HG02981 (cell line): ENCODE results near the gene SMIM35.
"Not testable (repeated sequence)": the region's sequence is repeated elsewhere in the genome, so short reads cannot be mapped to it uniquely, and the experiment has no call there.

Experiments
- ATAC-seq: cut with Tn5 transposase; IDR thresholded peaks from one replicate; pipeline ENCODE4 v1.9.1; 2021; ENCODE audit warnings: mild to moderate bottlenecking, moderate library complexity; ENCODE audit not compliant: unreplicated experiment

SMIM35 gene

DNA sequence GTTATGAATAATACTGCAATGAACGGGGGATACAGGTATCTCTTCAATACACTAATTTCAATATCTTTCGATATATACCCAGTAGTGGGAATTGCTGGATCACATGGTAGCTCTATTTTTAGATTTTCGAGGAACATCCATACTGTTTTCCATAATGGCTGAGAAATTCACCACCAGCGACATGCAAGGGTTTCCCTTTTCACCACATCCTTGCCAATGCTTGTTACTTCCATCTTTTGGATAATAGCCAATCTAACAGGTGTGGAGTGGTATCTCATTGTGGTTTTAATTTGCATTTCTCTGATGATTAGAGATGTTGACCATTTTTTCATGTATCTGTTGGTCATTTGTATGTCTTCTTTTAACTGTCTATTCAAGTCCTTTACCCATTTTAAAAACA lies 94.6 kb downstream of the SMIM35 start:
- ATAC-seq = no peak

DNA sequence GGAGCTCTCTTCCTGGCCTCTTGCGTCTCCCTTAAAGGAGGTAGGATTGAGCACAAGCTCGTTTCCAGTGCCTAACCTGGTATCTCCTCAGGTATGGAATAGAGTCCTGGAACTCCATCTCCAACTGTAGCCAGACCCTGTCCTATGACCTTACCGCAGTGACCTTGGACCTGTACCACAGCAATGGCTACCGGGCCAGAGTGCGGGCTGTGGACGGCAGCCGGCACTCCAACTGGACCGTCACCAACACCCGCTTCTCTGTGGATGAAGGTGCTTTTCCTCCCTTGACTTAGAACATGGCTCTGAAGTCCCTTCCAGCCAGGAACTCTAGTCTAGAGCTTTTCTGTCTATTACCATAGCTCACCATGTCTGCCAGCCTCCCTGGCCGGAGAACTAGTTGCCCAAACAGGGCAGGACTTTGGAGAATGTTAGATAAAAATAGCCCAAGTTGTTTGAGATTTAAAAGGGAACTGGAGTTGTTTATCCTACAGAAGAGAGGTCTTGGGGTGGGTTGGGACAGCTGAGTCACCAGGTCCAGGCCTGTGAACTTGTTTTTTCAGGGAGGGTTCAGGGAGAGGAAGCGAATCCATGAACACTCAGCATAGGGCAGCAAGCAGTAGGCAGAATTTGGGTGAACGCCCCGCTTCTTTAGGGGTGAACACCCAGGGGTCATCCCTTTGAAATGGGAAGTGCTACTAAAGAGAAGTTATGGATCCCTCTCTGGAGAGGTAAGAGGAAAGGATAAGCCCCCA lies 97.2 kb downstream of the SMIM35 start:
- no peak for ATAC-seq

- ATAC-seq = peak; percentile 41
Measured at GRCh38 chr11:117986981-117987574, 99.7 kb downstream of the SMIM35 start.

DNA sequence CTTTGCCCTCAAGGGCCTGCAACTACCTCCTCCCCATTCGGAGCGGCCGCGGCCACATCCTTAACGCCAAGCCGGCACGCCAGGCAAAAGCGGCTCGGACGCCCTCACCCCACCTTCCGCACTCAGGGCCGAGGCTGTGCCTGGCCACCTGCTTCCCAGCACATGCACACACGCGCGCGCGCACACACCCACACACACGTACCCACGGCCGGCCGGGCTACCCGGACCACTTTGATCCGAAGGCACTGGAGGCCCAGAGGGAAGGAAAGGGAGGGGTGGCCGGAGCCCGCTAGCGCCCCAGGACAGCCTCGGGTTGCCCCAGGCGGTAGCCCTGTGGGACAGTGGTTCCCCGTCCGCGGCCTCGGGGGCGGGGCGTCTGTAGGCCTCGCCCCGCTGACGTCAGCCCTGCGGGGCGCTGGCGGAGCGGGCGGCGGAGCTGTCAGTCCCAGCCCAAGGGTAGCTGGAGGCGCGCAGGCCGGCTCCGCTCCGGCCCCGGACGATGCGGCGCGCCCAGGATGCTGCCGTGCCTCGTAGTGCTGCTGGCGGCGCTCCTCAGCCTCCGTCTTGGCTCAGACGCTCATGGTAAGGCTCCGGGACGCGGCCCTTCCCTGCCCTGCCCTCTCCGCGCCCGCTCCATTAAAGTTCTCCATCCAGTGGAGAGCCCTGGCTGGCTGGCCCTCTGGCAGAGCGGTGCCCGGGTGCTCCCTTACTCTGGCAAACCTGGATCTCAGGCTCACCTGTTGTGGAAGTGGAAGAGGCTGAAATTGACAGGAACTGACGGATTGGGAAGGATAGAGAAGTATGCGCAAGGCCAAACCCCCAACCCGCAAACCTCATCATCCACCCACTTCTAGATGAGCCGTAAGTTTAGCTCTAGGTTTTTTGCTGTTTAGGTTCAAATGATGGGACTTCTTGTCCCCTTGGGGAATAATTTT lies 100.5 kb downstream of the SMIM35 start, which contains the start of gene IL10RA:
IL10RA (plus strand) TSS at position 442 of the 935 bp plus-strand sequence; CDS start at position 516, 74 bp downstream.
- peak; percentile 88 for ATAC-seq

GRCh38 chr11:117984476-117984875 lies 102.3 kb downstream of the SMIM35 start:
- ATAC-seq = no peak

- ATAC-seq = no peak
Measured at GRCh38 chr11:117983163-117983475, 103.6 kb downstream of the SMIM35 start.

DNA sequence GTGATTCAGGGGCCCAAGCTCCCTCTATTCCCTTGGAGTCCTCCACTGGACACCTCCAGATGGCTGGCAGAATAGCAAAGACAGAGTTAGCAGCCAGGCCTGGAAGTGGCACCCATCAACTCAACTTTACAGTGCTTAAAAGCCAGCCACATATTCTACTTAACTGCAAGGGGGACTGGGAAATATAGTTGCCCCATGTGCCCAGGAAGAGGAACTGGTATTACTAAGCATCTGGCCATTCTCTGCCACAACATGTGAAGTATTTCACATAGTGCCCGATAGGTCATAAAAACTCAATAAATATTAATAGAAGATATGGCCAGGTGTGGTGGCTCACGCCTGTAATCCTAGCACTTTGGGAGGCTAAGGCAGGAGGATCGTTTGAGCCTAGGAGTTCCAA lies 106.0 kb downstream of the SMIM35 start:
- no peak for ATAC-seq

- no peak for ATAC-seq
Measured at GRCh38 chr11:117980280-117980679, 106.5 kb downstream of the SMIM35 start.

DNA sequence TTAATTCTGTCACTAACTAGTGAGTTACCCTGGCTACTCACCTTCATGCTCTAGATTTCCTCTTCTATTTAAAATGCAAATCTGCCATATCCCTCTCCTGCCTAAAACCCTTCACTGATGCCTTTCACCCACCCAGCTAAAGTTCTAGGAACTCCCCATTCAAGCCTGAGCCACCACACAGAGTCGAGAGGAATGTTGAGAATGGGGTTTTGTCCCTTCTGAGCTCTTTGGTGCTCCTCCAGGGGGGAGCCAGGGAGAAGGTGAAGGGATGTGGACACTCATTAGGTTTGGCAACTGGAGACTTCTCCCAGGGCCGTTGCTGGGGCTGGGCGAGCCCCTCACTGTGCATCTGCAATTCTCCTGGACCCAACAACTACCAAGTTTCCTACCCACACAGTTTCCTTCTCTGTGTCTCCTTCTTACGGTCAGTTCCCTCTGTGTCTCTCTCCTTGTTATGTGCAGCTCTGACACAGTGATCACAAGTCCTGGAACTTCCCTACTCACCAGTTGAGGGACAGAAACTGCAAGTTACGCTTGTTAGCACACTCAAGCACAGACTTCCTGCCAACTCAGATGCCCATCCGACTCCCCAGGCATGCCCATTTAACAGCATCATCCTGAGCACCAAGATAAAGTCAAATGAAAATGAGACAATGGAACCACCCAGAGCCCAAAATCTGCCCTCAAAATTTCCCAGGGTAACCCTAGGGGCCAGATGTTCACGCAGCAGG lies 107.1 kb downstream of the SMIM35 start:
- ATAC-seq = no peak

DNA sequence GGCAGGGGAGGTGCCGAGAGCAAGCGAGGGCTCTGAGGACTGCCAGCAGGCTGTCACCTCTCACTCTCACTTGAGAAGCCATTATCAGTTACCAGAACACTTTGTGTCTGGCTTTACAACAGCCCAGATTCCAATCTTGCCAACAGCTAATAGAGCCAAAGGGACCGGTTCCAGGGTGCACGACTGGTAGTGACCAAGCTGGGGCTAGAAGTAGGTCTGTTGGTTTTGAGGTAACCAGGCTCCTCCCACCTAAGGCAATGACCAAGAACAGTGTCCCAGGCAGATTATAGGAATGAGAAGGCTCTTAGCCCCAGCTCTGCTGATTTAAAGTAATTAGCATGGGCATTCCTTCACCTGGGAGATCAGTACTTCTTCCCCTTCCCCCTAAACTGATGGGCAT lies 107.8 kb downstream of the SMIM35 start:
- no peak for ATAC-seq

DNA sequence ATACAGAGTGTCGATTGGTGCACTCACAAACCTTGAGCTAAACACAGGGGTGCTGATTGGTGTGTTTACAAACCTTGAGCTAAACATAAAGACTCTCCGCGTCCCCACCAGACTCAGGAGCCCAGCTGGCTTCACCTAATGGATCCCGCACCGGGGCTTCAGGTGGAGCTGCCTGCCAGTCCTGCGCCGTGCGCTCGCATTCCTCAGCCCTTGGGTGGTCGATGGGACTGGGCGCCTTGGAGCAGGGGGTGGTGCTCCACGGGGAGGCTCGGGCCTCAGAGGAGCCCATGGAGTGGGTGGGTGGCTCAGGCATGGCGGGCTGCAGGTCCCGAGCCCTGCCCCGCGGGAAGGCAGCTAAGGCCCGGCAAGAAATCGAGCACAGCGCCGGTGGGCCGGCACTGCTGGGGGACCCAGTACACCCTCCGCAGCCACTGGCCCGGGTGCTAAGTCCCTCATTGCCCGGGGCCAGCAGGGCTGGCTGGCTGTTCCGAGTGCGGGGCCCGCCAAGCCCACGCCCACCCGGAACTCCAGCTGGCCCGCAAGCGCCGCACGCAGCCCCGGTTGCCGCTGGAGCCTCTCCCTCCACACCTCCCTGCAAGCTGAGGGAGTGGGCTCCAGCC lies 108.4 kb downstream of the SMIM35 start:
- ATAC-seq = not testable (repeated sequence)

- ATAC-seq = not testable (repeated sequence)
Measured at GRCh38 chr11:117977612-117978264, 109.0 kb downstream of the SMIM35 start.

- no peak for ATAC-seq
Measured at GRCh38 chr11:117977029-117977428, 109.7 kb downstream of the SMIM35 start.

- ATAC-seq = no peak
Measured at GRCh38 chr11:117976445-117976844, 110.3 kb downstream of the SMIM35 start.

GRCh38 chr11:117973503-117973860 lies 113.3 kb downstream of the SMIM35 start:
- ATAC-seq = no peak

GRCh38 chr11:117972629-117973502 lies 113.9 kb downstream of the SMIM35 start:
- ATAC-seq = no peak

DNA sequence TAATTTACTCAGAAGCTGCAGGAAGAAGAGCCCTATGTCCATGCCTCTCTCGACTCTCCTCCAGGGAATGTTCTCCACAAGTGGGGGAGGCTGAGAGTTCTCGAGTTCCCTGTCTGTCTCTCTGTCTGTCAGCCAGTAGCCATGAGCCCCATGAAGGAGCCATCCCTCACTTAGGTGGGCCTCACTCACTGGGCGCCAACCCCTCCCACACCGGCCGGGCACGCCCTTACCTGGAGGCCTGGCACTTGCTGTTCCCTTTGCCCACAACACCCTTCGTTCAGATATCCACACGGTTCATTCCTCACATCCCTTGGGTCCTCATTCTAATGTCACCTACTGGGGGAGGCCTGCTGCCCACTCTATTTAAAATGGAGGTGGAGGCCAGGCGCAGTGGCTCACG lies 114.7 kb downstream of the SMIM35 start:
- ATAC-seq = no peak

DNA sequence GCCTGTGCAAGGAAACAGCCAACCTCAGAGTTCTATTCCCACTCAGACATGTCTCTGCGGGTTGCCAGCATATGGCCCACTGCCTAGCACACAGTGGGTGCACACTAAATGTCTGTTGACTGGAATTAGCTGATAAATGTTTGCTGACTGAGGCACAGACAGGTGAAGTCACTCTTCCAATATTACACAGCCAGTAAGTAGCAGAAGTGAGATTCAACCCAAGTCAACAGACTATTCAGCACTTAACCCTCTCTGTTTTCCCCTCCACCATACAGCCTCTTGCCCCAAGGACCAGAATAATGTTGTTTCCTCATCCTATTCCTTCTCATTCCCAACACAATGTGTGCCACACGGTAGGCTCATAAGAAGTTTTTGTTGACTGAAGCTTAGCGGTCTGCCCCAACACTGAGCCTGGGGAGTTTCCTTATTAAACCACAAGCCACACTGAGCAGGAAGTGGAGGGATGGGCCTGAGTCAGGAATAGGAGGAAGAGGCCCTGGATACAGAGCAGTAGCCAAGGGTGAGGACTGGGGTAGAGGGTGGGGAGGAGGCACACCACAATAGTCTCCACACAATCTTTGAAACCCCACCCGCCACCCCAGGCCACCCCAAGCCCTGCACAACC lies 116.3 kb downstream of the SMIM35 start:
- ATAC-seq = no peak
